ENCODE measurements around the gene RBPMS2.

- peak in 1 of 2 donors; percentile 66 for TF ChIP-seq POLR2A (IDR thresholded peaks at IDR 0.05)
- TF ChIP-seq CTCF (IDR thresholded peaks at IDR 0.05) = peak in 1 of 5 experiments; percentile 30
These were observed 72.4 kb downstream of the RBPMS2 start for GRCh38 chr15:64702816-64703631.
